Naive thymus-derived CD8-positive, alpha-beta T cell (primary cell): ENCODE results near the gene OXCT1. TPM values are rescaled to one million over a fixed set of nuclear protein-coding genes. Genes with fewer than 3 reads are reported as not detected.

Source experiments
- ATAC-seq, 2 donors: fragments of 150-1000 bp; cut with Tn5 transposase in 1 of 2; sonication (Bioruptor Pico), chemical (Tn5 transposase) in 1 of 2; 1 replicate in 1 of 2; 2 replicates in 1 of 2; pipeline ENCODE4 v1.10.0; 2021; ENCODE audit warnings: mild to moderate bottlenecking in 2 of 2, moderate library complexity in 2 of 2
- POLR2A ChIA-PET: fragments of 350-600 bp; sonication (Branson Sonifier 250); formaldehyde crosslinking; loops from one replicate; lab custom pipeline; 2021; ENCODE audit warnings: antibody characterized with exemption; lab: Charles Lee
- DNase-seq, 10 donors: peaks; one replicate each; pipeline versions ENCODE4 v3.0.0 to v3.0.0-alpha.2; 2020 to 2022
- H3K27ac Mint-ChIP-seq, 10 donors: one replicate each; pipeline ENCODE4 v1.8.0; 2020 to 2022; ENCODE audit warnings: mild to moderate bottlenecking in 10 of 10, mixed read lengths in 10 of 10, moderate library complexity in 4 of 10, inconsistent platforms in 1 of 10
- H3K27me3 Mint-ChIP-seq, 5 donors: one replicate each; pipeline ENCODE4 v1.8.0; 2021 to 2022; ENCODE audit warnings: mixed read lengths in 5 of 5
- H3K36me3 Mint-ChIP-seq, 3 donors: one replicate each; pipeline ENCODE4 v1.8.0; 2020 to 2022; ENCODE audit warnings: mixed read lengths in 3 of 3, mild to moderate bottlenecking in 2 of 3, inconsistent platforms in 1 of 3
- H3K4me1 Mint-ChIP-seq, 4 donors: one replicate each; pipeline ENCODE4 v1.8.0; 2021 to 2022; ENCODE audit warnings: mixed read lengths in 4 of 4
- H3K4me3 Mint-ChIP-seq, 10 donors: one replicate each; pipeline ENCODE4 v1.8.0; 2020 to 2022; ENCODE audit warnings: mild to moderate bottlenecking in 10 of 10, mixed read lengths in 10 of 10, moderate library complexity in 6 of 10, inconsistent platforms in 1 of 10
- H3K9me3 Mint-ChIP-seq, 9 donors: one replicate each; pipeline ENCODE4 v1.8.0; 2020 to 2022; ENCODE audit warnings: mixed read lengths in 9 of 9, mild to moderate bottlenecking in 3 of 9, inconsistent platforms in 1 of 9, moderate library complexity in 1 of 9
- polyA plus RNA-seq, 3 donors: library from polyadenylated mRNA; unstranded; fragments of 300-500 nt; fragmentation: Illumina TruSeq; gene quantifications; one replicate each; pipeline ENCODE4 v1.2.3, GENCODE V29; 2021
- total RNA-seq, 8 experiments: library from RNA in 2 of 8; stranded (reverse) in 2 of 8; gene quantifications; one replicate each; pipeline ENCODE4 v1.2.3 and lab custom pipeline; 2021 to 2026

The OXCT1 gene
- total and polyA plus RNA-seq, 5 experiments from 2014 or later = 24.5 to 31.7 (median 27.1) TPM

DNA sequence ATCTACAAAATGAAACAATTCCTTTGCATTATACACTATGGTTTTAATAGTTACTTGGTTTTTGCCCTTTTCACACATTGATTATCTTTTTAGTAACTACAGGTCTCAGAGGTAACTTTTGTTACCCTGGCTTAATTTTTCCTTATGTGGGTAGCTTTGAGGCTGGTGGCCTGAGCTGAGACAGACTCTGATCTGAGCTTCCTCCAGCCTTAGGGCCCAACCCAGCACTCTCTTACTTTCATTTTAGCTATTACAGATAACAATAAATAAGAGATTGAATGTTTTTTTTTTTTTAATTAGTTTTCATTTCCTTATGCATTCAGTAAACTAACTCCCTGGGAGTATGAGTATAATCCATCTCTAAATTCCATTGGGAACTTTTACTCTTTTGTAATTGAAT, 15.1 kb upstream of the OXCT1 start:
- Mint-ChIP-seq H3K36me3 (peaks cover 0 to 2% (median 1%) of the 10 kb centered on the region in 3 donors), H3K27me3 (peaks cover 5 to 30% (median 8%) of the 10 kb centered on the region in 5 donors), H3K4me3 (no peak overlapping the region), H3K9me3 (no peaks in the 10 kb centered on the region), H3K4me1 (no peaks in the 10 kb centered on the region), H3K27ac (no peak overlapping the region)
- ATAC-seq (no peak), DNase-seq (no peak)
- POLR2A ChIA-PET = no interaction called here

GRCh38 chr5:41883936-41884335, 13.7 kb upstream of the OXCT1 start:
- no peaks in the 10 kb centered on the region for H3K4me1 Mint-ChIP-seq
- H3K4me3 Mint-ChIP-seq = no peak overlapping the region
- H3K36me3 Mint-ChIP-seq = peaks cover 0 to 5% (median 2%) of the 10 kb centered on the region in 3 donors
- H3K9me3 Mint-ChIP-seq = no peaks in the 10 kb centered on the region
- POLR2A ChIA-PET = no interaction called here
- peaks cover 5 to 29% (median 12%) of the 10 kb centered on the region in 5 donors for H3K27me3 Mint-ChIP-seq
- no peak overlapping the region for H3K27ac Mint-ChIP-seq
- DNase-seq (no peak), ATAC-seq (no peak)

- Mint-ChIP-seq H3K36me3 (peaks cover 0 to 5% (median 2%) of the 10 kb centered on the region in 3 donors), H3K27me3 (peaks cover 5 to 26% (median 15%) of the 10 kb centered on the region in 5 donors), H3K27ac (peak overlapping the region in 1 of 10 donors; percentile 0), H3K4me1 (no peaks in the 10 kb centered on the region), H3K9me3 (no peaks in the 10 kb centered on the region), H3K4me3 (no peak overlapping the region)
- ATAC-seq (no peak), DNase-seq (no peak)
- POLR2A ChIA-PET = no interaction called here
Measured at GRCh38 chr5:41883243-41883642, 13.0 kb upstream of the OXCT1 start.

GRCh38 chr5:41882765-41883164, 12.5 kb upstream of the OXCT1 start:
- H3K27ac Mint-ChIP-seq = peak overlapping the region in 1 of 10 donors; percentile 19
- no peak for ATAC-seq
- no peaks in the 10 kb centered on the region for H3K9me3 Mint-ChIP-seq
- H3K36me3 Mint-ChIP-seq = peaks cover 0 to 5% (median 2%) of the 10 kb centered on the region in 3 donors
- POLR2A ChIA-PET = no interaction called here
- H3K4me3 Mint-ChIP-seq = no peak overlapping the region
- no peak for DNase-seq
- H3K27me3 Mint-ChIP-seq = peaks cover 5 to 24% (median 14%) of the 10 kb centered on the region in 5 donors
- H3K4me1 Mint-ChIP-seq = no peaks in the 10 kb centered on the region

- POLR2A ChIA-PET = no interaction called here
Measured at GRCh38 chr5:41878643-41879478, 8.6 kb upstream of the OXCT1 start.

DNA sequence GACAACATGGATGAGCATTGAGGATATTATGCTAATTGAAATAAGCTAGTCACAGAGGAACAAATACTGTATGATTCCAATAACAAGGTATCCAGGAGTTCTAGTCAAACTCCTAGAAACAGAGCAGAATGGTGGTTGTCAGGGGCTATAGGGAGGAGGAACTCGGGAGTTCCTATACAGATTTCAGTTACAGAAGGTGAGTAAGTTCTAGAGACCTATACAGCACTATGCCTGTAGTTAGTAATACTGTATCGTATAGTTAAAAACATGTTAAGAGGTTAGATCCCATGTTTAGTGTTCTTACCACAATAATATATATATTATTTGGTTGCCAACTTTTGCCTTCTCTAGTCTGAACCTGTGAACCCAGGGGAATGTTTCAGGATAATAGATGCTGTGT, 7.9 kb upstream of the OXCT1 start:
- H3K4me3 Mint-ChIP-seq = no peak overlapping the region
- POLR2A ChIA-PET = no interaction called here
- H3K36me3 Mint-ChIP-seq = peaks cover 0 to 5% (median 2%) of the 10 kb centered on the region in 3 donors
- DNase-seq (no peak), ATAC-seq (no peak)
- H3K4me1 Mint-ChIP-seq = peaks cover 0 to 2% (median 0%) of the 10 kb centered on the region in 4 donors
- H3K27me3 Mint-ChIP-seq = peaks cover 4 to 26% (median 10%) of the 10 kb centered on the region in 5 donors
- H3K27ac Mint-ChIP-seq = no peak overlapping the region
- no peaks in the 10 kb centered on the region for H3K9me3 Mint-ChIP-seq

More at GRCh38 chr5:41878643-41879478, 8.6 kb upstream of the OXCT1 start:
- Mint-ChIP-seq H3K4me1 (peaks cover 0 to 2% (median 0%) of the 10 kb centered on the region in 4 donors), H3K27me3 (peaks cover 4 to 26% (median 10%) of the 10 kb centered on the region in 5 donors), H3K4me3 (no peak overlapping the region), H3K36me3 (peaks cover 0 to 5% (median 2%) of the 10 kb centered on the region in 3 donors), H3K27ac (no peak overlapping the region), H3K9me3 (no peaks in the 10 kb centered on the region)
- no peak for ATAC-seq
- DNase-seq = no peak

- no peak overlapping the region for H3K27ac Mint-ChIP-seq
- ATAC-seq (no peak), DNase-seq (no peak)
- peaks cover 0 to 2% (median 0%) of the 10 kb centered on the region in 4 donors for H3K4me1 Mint-ChIP-seq
- peaks cover 0 to 5% (median 2%) of the 10 kb centered on the region in 3 donors for H3K36me3 Mint-ChIP-seq
- H3K4me3 Mint-ChIP-seq = no peak overlapping the region
- POLR2A ChIA-PET = no interaction called here
- H3K9me3 Mint-ChIP-seq = no peaks in the 10 kb centered on the region
- peaks cover 4 to 26% (median 10%) of the 10 kb centered on the region in 5 donors for H3K27me3 Mint-ChIP-seq
Measured at GRCh38 chr5:41877408-41877807, 7.2 kb upstream of the OXCT1 start.

- H3K36me3 Mint-ChIP-seq = peaks cover 0 to 5% (median 2%) of the 10 kb centered on the region in 3 donors
- peaks cover 4 to 23% (median 10%) of the 10 kb centered on the region in 5 donors for H3K27me3 Mint-ChIP-seq
- no peak overlapping the region for H3K27ac Mint-ChIP-seq
- POLR2A ChIA-PET = no interaction called here
- H3K9me3 Mint-ChIP-seq = no peaks in the 10 kb centered on the region
- DNase-seq (no peak), ATAC-seq (no peak)
- peaks cover 0 to 2% (median 0%) of the 10 kb centered on the region in 4 donors for H3K4me1 Mint-ChIP-seq
- H3K4me3 Mint-ChIP-seq = no peak overlapping the region
Measured at GRCh38 chr5:41876678-41877077, 6.5 kb upstream of the OXCT1 start.

- H3K36me3 Mint-ChIP-seq = peaks cover 0 to 2% (median 0%) of the 10 kb centered on the region in 3 donors
- H3K4me1 Mint-ChIP-seq = peaks cover 3 to 12% (median 11%) of the 10 kb centered on the region in 4 donors
- DNase-seq = no peak
- ATAC-seq = no peak
- peak overlapping the region in 1 of 10 donors; percentile 73 for H3K27ac Mint-ChIP-seq
- POLR2A ChIA-PET = interaction anchor here (1.6 kb wide), 1 partner anchor 28 kb away, joined by 5 read pairs; no protein-coding TSS in a partner anchor
- no peaks in the 10 kb centered on the region for H3K9me3 Mint-ChIP-seq
- peak overlapping the region in 3 of 10 donors; percentile 11 to 50 (median 23) for H3K4me3 Mint-ChIP-seq
- H3K27me3 Mint-ChIP-seq = peaks cover 0 to 21% (median 6%) of the 10 kb centered on the region in 5 donors
Measured at GRCh38 chr5:41875121-41875520, 4.9 kb upstream of the OXCT1 start.

- Mint-ChIP-seq H3K4me1 (peaks cover 6 to 16% (median 11%) of the 10 kb centered on the region in 4 donors), H3K9me3 (no peaks in the 10 kb centered on the region), H3K27me3 (peaks cover 0 to 16% (median 4%) of the 10 kb centered on the region in 5 donors), H3K4me3 (no peak overlapping the region), H3K27ac (no peak overlapping the region), H3K36me3 (no peaks in the 10 kb centered on the region)
- DNase-seq (no peak), ATAC-seq (no peak)
- POLR2A ChIA-PET = interaction anchor here (1.6 kb wide), 1 partner anchor 29 kb away, joined by 5 read pairs; no protein-coding TSS in a partner anchor
Measured at GRCh38 chr5:41874512-41875060, 4.4 kb upstream of the OXCT1 start.

DNA sequence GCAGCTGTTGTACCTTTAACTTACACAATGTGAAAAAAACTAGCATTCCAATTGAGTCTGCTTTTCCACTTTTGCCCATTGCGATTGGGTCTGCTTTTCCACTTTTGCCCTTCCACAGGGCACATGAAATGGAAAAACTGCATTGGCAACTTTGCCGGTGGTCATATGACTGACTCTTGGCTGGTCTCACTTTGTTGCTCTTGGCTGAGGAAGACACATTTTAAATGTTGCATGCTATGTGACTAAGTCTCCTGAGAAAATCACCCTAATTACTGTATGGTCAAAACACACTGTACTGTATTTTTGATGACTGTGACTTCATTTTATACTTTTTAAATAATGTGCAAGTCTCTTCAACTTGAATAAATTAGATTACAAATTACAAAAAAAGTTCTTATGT, 1.6 kb upstream of the OXCT1 start:
- peak overlapping the region in 5 of 10 donors; percentile 20 to 98 (median 62) for H3K27ac Mint-ChIP-seq
- H3K36me3 Mint-ChIP-seq = no peaks in the 10 kb centered on the region
- H3K4me1 Mint-ChIP-seq = peaks cover 17 to 40% (median 32%) of the 10 kb centered on the region in 4 donors
- H3K9me3 Mint-ChIP-seq = no peaks in the 10 kb centered on the region
- DNase-seq = no peak
- no peak for ATAC-seq
- POLR2A ChIA-PET = interaction anchor here (1.0 to 3.8 kb wide), 3 partner anchors 32 to 1249 kb away, joined by 3 to 37 read pairs (median 6); partner anchors contain the start of genes FBXO4 and RIMOC1
- H3K4me3 Mint-ChIP-seq = peak overlapping the region in 1 of 10 donors; percentile 20
- no peaks in the 10 kb centered on the region for H3K27me3 Mint-ChIP-seq

DNA sequence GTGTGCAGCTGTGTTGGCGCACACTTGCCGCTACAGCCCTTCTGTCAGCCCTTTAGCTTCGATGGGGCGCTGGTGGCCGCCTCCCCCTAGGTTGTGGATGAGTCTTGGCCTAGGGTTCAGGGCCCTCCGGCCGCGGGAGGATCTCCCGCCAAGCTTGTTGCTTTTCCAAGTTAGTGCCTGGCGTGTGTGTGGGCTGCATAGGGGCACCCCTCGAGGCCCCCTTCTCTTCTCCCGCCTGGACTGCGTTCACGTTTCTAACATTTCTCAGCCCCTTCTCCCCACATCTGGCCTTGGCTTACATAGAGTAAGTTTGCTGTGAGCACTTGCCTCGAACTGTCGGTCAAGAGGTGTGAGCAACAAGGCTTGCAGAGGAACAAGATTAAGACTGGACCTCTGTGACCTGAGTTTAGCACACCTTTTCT, 413 bp upstream of the OXCT1 start:
- peak overlapping the region; percentile 86 to 94 (median 90) for H3K4me3 Mint-ChIP-seq
- ATAC-seq (no peak), DNase-seq (no peak)
- H3K36me3 Mint-ChIP-seq = peaks cover 0 to 3% (median 0%) of the 10 kb centered on the region in 3 donors
- H3K27me3 Mint-ChIP-seq = no peaks in the 10 kb centered on the region
- no peaks in the 10 kb centered on the region for H3K9me3 Mint-ChIP-seq
- POLR2A ChIA-PET = interaction anchor here (0.9 to 3.8 kb wide), 8 partner anchors 31 to 1613 kb away, joined by 3 to 37 read pairs (median 6); partner anchors contain the start of genes FBXO4, HMGCS1, RIMOC1 and TMEM267
- peaks cover 22 to 51% (median 42%) of the 10 kb centered on the region in 4 donors for H3K4me1 Mint-ChIP-seq
- peak overlapping the region; percentile 90 to 99 (median 96) for H3K27ac Mint-ChIP-seq
